Upper lobe of left lung (tissue), 4 donors: ENCODE measurements around the gene LAG3.

Experiments used
- CTCF ChIP-seq, 6 experiments: fragments of 450-650 bp in 4 of 6; fragments of 200-600 bp in 2 of 6; sonication (generic) in 2 of 6; IDR thresholded peaks; one replicate each; pipeline ENCODE4 v1.5.1; 2016 to 2019; ENCODE audit warnings: antibody characterized with exemption in 6 of 6
- EP300 ChIP-seq, 4 donors: sonication (generic); formaldehyde crosslinking; IDR thresholded peaks; one replicate each; pipeline ENCODE4 v1.5.1; 2017; ENCODE audit warnings: antibody characterized with exemption in 4 of 4, control low read depth in 2 of 4
- POLR2A ChIP-seq, 4 donors: fragments of 450-650 bp; IDR thresholded peaks; one replicate each; pipeline ENCODE4 v1.5.1; 2016 to 2017; ENCODE audit warnings: antibody characterized with exemption in 4 of 4, mild to moderate bottlenecking in 2 of 4
- POLR2AphosphoS5 ChIP-seq, 2 donors: sonication (generic); formaldehyde crosslinking; IDR thresholded peaks; one replicate each; pipeline ENCODE4 v1.5.1; 2017; ENCODE audit warnings: antibody characterized with exemption in 2 of 2

- TF ChIP-seq CTCF (IDR thresholded peaks at IDR 0.05), result no peak
- no peak for TF ChIP-seq POLR2A (IDR thresholded peaks at IDR 0.05)
- no peak for TF ChIP-seq POLR2AphosphoS5 (IDR thresholded peaks at IDR 0.05)
- no peak for TF ChIP-seq EP300 (IDR thresholded peaks at IDR 0.05)
Observed at GRCh38 chr12:6810758-6811157, 38.4 kb downstream of the LAG3 start.
